K562 (cell line): Measurements from ENCODE around the gene ELF1. TPM values are rescaled to one million over a fixed set of nuclear protein-coding genes. Genes with fewer than 3 reads are reported as not detected.

Source experiments
- ATAC-seq: fragments of 200-7000 bp; cut with Tn5 transposase; 3 replicates; pipeline ENCODE4 v1.9.1; 2020; ENCODE audit warnings: moderate library complexity
- BruUV-seq: library from RNA; stranded (reverse); fragments of 400-500 nt; replicated peaks from 2 replicates; lab custom pipeline; 2021; lab: Mats Ljungman, UMichigan
- CTCF ChIA-PET: fragments of 300-600 bp; formaldehyde crosslinking; extraction: SDS; loops from one replicate; lab custom pipeline; 2021; ENCODE audit warnings: low intra/inter-chr PET ratio; lab: Yijun Ruan, JAX
- POLR2A ChIA-PET: fragments of 300-600, 350-650 bp; sonication (Branson Sonifier 250); formaldehyde crosslinking; extraction: SDS; loops from one replicate; lab custom pipeline; 2021; ENCODE audit warnings: antibody characterized with exemption, inconsistent platforms; lab: Yijun Ruan, JAX
- DNase-seq, 4 experiments: peaks; one replicate each; pipeline versions ENCODE4 v3.0.0 to v3.0.0-alpha.2; 2011 to 2018; ENCODE audit warnings: low spot score in 3 of 4, mixed read lengths in 3 of 4; ENCODE audit errors: extremely low read depth in 1 of 4
- FAIRE-seq: peaks from 2 replicates; lab custom pipeline; 2011; peaks lifted over from hg19 to GRCh38; lab: Jason Lieb, UNC
- H2AFZ ChIP-seq: 2 replicates; pipeline ENCODE4 v1.6.0; 2011; ENCODE audit warnings: low read depth, low read length, control low read depth, inconsistent platforms
- H3K27ac ChIP-seq: fragments of 200-600 bp; 3 replicates; pipeline ENCODE4 v1.8.0; 2011; ENCODE audit warnings: low read depth, mild to moderate bottlenecking, control low read depth, inconsistent platforms, low read length, moderate library complexity, mixed read lengths; ENCODE audit errors: extremely low read depth
- H3K27me3 ChIP-seq, 2 experiments: fragments of 300-600 bp in 1 of 2; 2 replicates in 1 of 2; 3 replicates in 1 of 2; pipeline versions ENCODE4 v1.6.0 to v1.8.0; 2011; ENCODE audit warnings: inconsistent platforms in 2 of 2, low read length in 2 of 2, mild to moderate bottlenecking in 1 of 2, mixed read lengths in 1 of 2, moderate library complexity in 1 of 2; ENCODE audit not compliant: control insufficient read depth in 2 of 2, insufficient read depth in 2 of 2
- H3K36me3 ChIP-seq: fragments of 300-600 bp; 3 replicates; pipeline ENCODE4 v1.8.0; 2011; ENCODE audit warnings: mild to moderate bottlenecking, low read length, inconsistent platforms; ENCODE audit not compliant: control insufficient read depth, insufficient read depth
- H3K4me1 ChIP-seq, 2 experiments: fragments of 200-600 bp in 1 of 2; replicated peaks in 1 of 2; 2 replicates in 1 of 2; 3 replicates in 1 of 2; pipeline versions ENCODE4 v1.5.1 to v1.8.0; 2011; ENCODE audit warnings: inconsistent platforms in 2 of 2, low read length in 2 of 2, mild to moderate bottlenecking in 1 of 2, mixed read lengths in 1 of 2, moderate library complexity in 1 of 2; ENCODE audit not compliant: control insufficient read depth in 2 of 2, insufficient read depth in 2 of 2
- H3K4me2 ChIP-seq: 2 replicates; pipeline ENCODE4 v1.6.1; 2011; ENCODE audit warnings: low read length, control low read depth, inconsistent platforms, mixed read lengths; ENCODE audit not compliant: insufficient read depth
- H3K4me3 ChIP-seq: fragments of 200-600 bp; sonication (generic), shearing (Covaris generic); 2 replicates; pipeline ENCODE4 v1.5.1; 2016; ENCODE audit warnings: control low read depth, inconsistent platforms
- H3K79me2 ChIP-seq: fragments of 200-600 bp; 3 replicates; pipeline ENCODE4 v1.8.0; 2011; ENCODE audit warnings: low read length, inconsistent platforms; ENCODE audit not compliant: control insufficient read depth, insufficient read depth
- H3K9ac ChIP-seq, 2 experiments: 2 replicates each; pipeline versions ENCODE4 v1.6.0 to v1.6.1; 2011; ENCODE audit warnings: low read depth in 2 of 2, low read length in 2 of 2, control low read depth in 1 of 2, inconsistent platforms in 1 of 2, mild to moderate bottlenecking in 1 of 2, mixed read lengths in 1 of 2; ENCODE audit not compliant: insufficient read depth in 1 of 2
- H3K9me1 ChIP-seq: one replicate; pipeline ENCODE4 v1.6.0; 2011; ENCODE audit warnings: inconsistent platforms, mild to moderate bottlenecking, low read length, moderate library complexity; ENCODE audit not compliant: control insufficient read depth, insufficient read depth
- H3K9me3 ChIP-seq: replicated peaks from 2 replicates; pipeline ENCODE4 v1.5.1; 2011; ENCODE audit warnings: low read depth, low read length, inconsistent platforms; ENCODE audit not compliant: control insufficient read depth, insufficient read depth
- H4K20me1 ChIP-seq: replicated peaks from 2 replicates; pipeline ENCODE4 v1.6.1; 2011; ENCODE audit warnings: low read length, inconsistent platforms, mixed read lengths; ENCODE audit not compliant: control insufficient read depth, insufficient read depth
- ATF3 ChIP-seq, 2 experiments: fragments of 450-650 bp in 1 of 2; sonication (generic) in 1 of 2; formaldehyde crosslinking in 1 of 2; IDR thresholded peaks in 1 of 2; conservative IDR thresholded peaks in 1 of 2; 2 replicates each; pipeline versions ENCODE4 v1.6.1 to v1.8.1; 2016 to 2023; ENCODE audit warnings: mild to moderate bottlenecking in 2 of 2, moderate library complexity in 2 of 2, inconsistent platforms in 1 of 2, missing genetic modification reagents in 1 of 2
- KLF10 ChIP-seq: fragments of 250-450 bp; sonication (Bioruptor Pico); IDR thresholded peaks from 2 replicates; pipeline ENCODE4 v1.6.1; 2021; ENCODE audit warnings: matching md5 sums
- NR4A1 ChIP-seq, 2 experiments: fragments of 250-450 bp in 1 of 2; fragments of 450-650 bp in 1 of 2; sonication (Bioruptor Pico) in 1 of 2; IDR thresholded peaks; 2 replicates each; pipeline versions ENCODE4 v1.4.0 to v1.6.1; 2016 to 2020; ENCODE audit warnings: mild to moderate bottlenecking in 2 of 2, missing compliant biosample characterization in 1 of 2, missing genetic modification characterization in 1 of 2, moderate library complexity in 1 of 2
- OTX1 ChIP-seq: fragments of 450-650 bp; formaldehyde crosslinking; IDR thresholded peaks from 2 replicates; pipeline ENCODE4 v1.4.0; 2022; ENCODE audit warnings: mild to moderate bottlenecking
- RBM22 ChIP-seq: fragments of 200-400 bp; formaldehyde crosslinking; IDR thresholded peaks from 2 replicates; pipeline ENCODE4 v1.6.1; 2018; ENCODE audit warnings: low read length, low read depth; ENCODE audit not compliant: poor library complexity, severe bottlenecking
- SAFB2 ChIP-seq: fragments of 200-400 bp; formaldehyde crosslinking; IDR thresholded peaks from 2 replicates; pipeline ENCODE4 v1.6.1; 2018; ENCODE audit warnings: borderline replicate concordance, low read length, low read depth, moderate library complexity; ENCODE audit not compliant: severe bottlenecking
- SETDB1 ChIP-seq: IDR thresholded peaks from one replicate; pipeline ENCODE4 v1.6.1; 2012; ENCODE audit warnings: low read length, control low read depth, inconsistent platforms
- STAG1 ChIP-seq: sonication (generic); formaldehyde crosslinking; IDR thresholded peaks from 2 replicates; pipeline ENCODE4 v1.5.0; 2020; ENCODE audit warnings: missing genetic modification reagents, borderline replicate concordance
- SUPT5H ChIP-seq: fragments of 450-650 bp; IDR thresholded peaks from 2 replicates; pipeline ENCODE4 v1.6.1; 2016
- XRCC5 ChIP-seq: fragments of 200-400 bp; formaldehyde crosslinking; IDR thresholded peaks from 2 replicates; pipeline ENCODE4 v1.6.1; 2017; ENCODE audit warnings: low read depth, mild to moderate bottlenecking, low read length
- ZMIZ1 ChIP-seq, 2 experiments: fragments of 150-350 bp in 1 of 2; IDR thresholded peaks; 2 replicates each; pipeline ENCODE4 v1.6.1; 2012 to 2016; ENCODE audit warnings: low read depth in 2 of 2, low read length in 2 of 2, mild to moderate bottlenecking in 1 of 2, moderate library complexity in 1 of 2
- WGBS: fragments of 100-300 bp; shearing (Covaris generic); methylation state at CpG from one replicate; pipeline ENCODE4 v1.1.6; 2016; ENCODE audit warnings: low coverage, mixed read lengths; ENCODE audit not compliant: insufficient coverage; ENCODE audit errors: missing lambda C conversion rate; 5-methylcytosine and 5-hydroxymethylcytosine counted together
- in situ Hi-C: fragments of 300-500 bp; cut with MboI; formaldehyde crosslinking; loops from 4 replicates; pipeline ENCODE4 v1.15.0; 2018; ENCODE audit warnings: inconsistent platforms, mixed read lengths
- intact Hi-C: fragments of 100-400 bp; cut with micrococcal nuclease; formaldehyde crosslinking; loops from 2 replicates; pipeline ENCODE4 v1.14.2; 2022
- polyA plus RNA-seq, 8 experiments: library from polyadenylated mRNA; depleted of rRNA in 4 of 8; stranded (reverse) in 5 of 8; unstranded in 3 of 8; fragments of >200 nt; fragmentation: Nextera tagmentation in 2 of 8; fragmentation: Illumina TruSeq in 1 of 8; extraction: Ambion mirVana in 2 of 8; extraction: Trizol in 1 of 8; gene quantifications; 2 replicates each; pipeline versions ENCODE4 v1.2.1 to v1.2.3, GENCODE V29; 2011 to 2014; ENCODE audit warnings: inconsistent platforms in 1 of 8, missing spikeins in 1 of 8
- total RNA-seq, 7 experiments: library from RNA; depleted of rRNA in 6 of 7; stranded (reverse); fragments of >200 nt in 6 of 7; fragmentation: Illumina TruSeq in 2 of 7; extraction: Trizol in 2 of 7; gene quantifications; 2 replicates each; pipeline versions ENCODE4 v1.2.1 to v1.2.3, GENCODE V29; 2011 to 2021; ENCODE audit warnings: low replicate concordance in 1 of 7

The ELF1 gene
- total and polyA plus RNA-seq, 9 of the 15 experiments (the other 6 are each of a cell fraction or from before 2014, with no cell fraction given) = 24.7 to 54.4 (median 33.4) TPM

- FAIRE-seq = no peak
- no peaks in the 10 kb centered on the region for H3K27me3 ChIP-seq
- no peak for TF ChIP-seq STAG1 (CRISPR knock-in tag)
- TF ChIP-seq ATF3 (IDR thresholded peaks at IDR 0.05) = peak; percentile 47
- no peak for TF ChIP-seq ATF3 (CRISPR knock-in tag; conservative IDR thresholded peaks at IDR 0.05)
- no TSS peak for BruUV-seq
- no peak overlapping the region for H2AFZ ChIP-seq
- no peaks in the 10 kb centered on the region for H4K20me1 ChIP-seq
- POLR2A ChIA-PET = no interaction called here
- H3K9me1 ChIP-seq = no peaks in the 10 kb centered on the region
- H3K9ac ChIP-seq = no peak overlapping the region
- H3K4me3 ChIP-seq = no peak overlapping the region
- no peak for ATAC-seq
- peaks cover 0 to 7% of the 10 kb centered on the region in 2 experiments; a peak in 3 of 5 replicates for H3K4me1 ChIP-seq
- WGBS = 87% methylated on average over 5 of the region's 5 CpGs
- peaks cover 36% of the 10 kb centered on the region for H3K36me3 ChIP-seq
- H3K79me2 ChIP-seq = peaks cover 61% of the 10 kb centered on the region
- intact Hi-C loops = no loop called here
- H3K27ac ChIP-seq = no peak overlapping the region
- in situ Hi-C loops = no loop called here
- CTCF ChIA-PET = no interaction called here
- no peak overlapping the region for H3K4me2 ChIP-seq
- DNase-seq = no peak
- no peaks in the 10 kb centered on the region for H3K9me3 ChIP-seq
Observed at GRCh38 chr13:40958655-40959054, 60.5 kb downstream of the ELF1 start.

GRCh38 chr13:40946485-40946884 is 72.6 kb downstream of the ELF1 start:
- H3K9me1 ChIP-seq = no peaks in the 10 kb centered on the region
- BruUV-seq = no TSS peak
- CTCF ChIA-PET = no interaction called here
- intact Hi-C loops (no loop called here), in situ Hi-C loops (no loop called here)
- no peaks in the 10 kb centered on the region for H3K27me3 ChIP-seq
- no peaks in the 10 kb centered on the region for H3K4me1 ChIP-seq
- POLR2A ChIA-PET = no interaction called here
- H3K9ac ChIP-seq = no peak overlapping the region
- H4K20me1 ChIP-seq = no peaks in the 10 kb centered on the region
- H3K4me2 ChIP-seq = no peak overlapping the region
- H3K36me3 ChIP-seq = peaks cover 86% of the 10 kb centered on the region
- ATAC-seq (no peak), DNase-seq (no peak), FAIRE-seq (no peak)
- H3K79me2 ChIP-seq = peaks cover 3% of the 10 kb centered on the region; the same call in 2 of the 3 replicates
- WGBS = 92% methylated on average over 1 of the region's 1 CpG
- no peaks in the 10 kb centered on the region for H3K9me3 ChIP-seq
- H3K4me3 ChIP-seq = no peak overlapping the region
- no peak overlapping the region for H3K27ac ChIP-seq
- H2AFZ ChIP-seq = no peak overlapping the region
- TF ChIP-seq XRCC5 = no peak
- no peak for TF ChIP-seq KLF10 (CRISPR knock-in tag)
- no peak for TF ChIP-seq SUPT5H
- no peak for TF ChIP-seq OTX1 (CRISPR knock-in tag)
- no peak for TF ChIP-seq NR4A1 (CRISPR knock-in tag; IDR thresholded peaks at IDR 0.05)
- TF ChIP-seq NR4A1 (tag; IDR thresholded peaks at IDR 0.05) = no peak
- TF ChIP-seq RBM22 = no peak
- TF ChIP-seq SAFB2 = no peak
- no peak for TF ChIP-seq ZMIZ1 (IDR thresholded peaks at IDR 0.05; ENCODE audit: low read depth in 2 of 2, low read length in 2 of 2)
- no peak for TF ChIP-seq SETDB1
